Skeletal muscle cell (primary cell): ENCODE results near the gene TFCP2L1.
"Not testable (repeated sequence)": the region's sequence is repeated elsewhere in the genome, so short reads cannot be mapped to it uniquely, and the experiment has no call there.

ENCODE experiments used
- DNase-seq: peaks from one replicate; pipeline ENCODE4 v3.0.0-alpha.2; 2010; ENCODE audit warnings: low read depth
- H3K4me3 ChIP-seq: 2 replicates; pipeline ENCODE4 v1.5.1; 2011; ENCODE audit warnings: low read depth, mild to moderate bottlenecking, control low read depth, low read length, moderate library complexity

TFCP2L1 gene

DNA sequence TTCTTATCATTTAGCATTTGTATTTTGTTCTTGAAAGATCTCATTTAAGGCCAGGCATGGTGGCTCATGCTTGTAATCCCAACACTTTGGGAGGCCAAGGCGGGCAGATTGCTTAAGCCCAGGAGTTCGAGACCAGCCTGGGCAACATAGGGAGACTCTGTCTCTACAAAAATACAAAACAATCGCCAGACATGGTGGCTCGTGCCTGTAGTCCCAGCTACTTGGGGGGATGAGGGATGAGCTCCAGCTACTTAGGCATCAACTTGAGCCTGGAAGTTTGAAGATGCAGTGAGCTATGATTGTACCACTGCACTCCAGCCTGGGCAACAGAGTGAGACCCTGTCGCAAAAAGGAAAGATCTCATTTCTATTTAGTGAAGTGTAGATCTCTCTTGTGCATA is 12.9 kb upstream of the TFCP2L1 start:
- DNase-seq, H3K4me3 ChIP-seq: not testable (repeated sequence)

DNA sequence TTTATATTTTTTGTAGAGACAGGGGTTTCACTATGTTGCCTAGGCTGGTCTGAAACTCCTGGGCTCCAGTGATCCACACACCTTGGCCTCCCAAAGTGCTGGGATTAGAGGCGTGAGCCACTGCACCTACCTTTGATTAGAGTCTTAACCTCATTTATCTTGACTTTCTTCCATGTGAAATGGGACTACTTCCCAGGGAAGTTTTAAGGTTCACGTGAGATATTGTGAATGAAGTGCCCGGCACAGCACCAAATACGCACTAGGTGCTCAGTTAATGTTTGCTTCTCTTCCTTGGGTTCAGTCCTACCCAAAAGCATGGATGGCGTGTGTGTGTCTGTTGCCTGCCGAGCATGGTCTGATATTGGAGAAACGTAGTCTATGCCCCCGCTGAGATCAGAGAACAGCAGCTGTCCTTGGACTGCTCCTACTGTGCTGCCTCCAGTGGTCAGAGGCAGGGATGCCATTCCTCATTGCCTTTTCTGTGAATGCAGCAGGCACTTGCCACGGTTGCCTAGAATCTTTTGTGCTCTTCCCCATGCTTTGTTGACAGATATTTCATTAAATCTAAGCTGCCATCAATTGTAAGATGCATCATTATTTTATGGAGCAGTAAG is 12.3 kb upstream of the TFCP2L1 start:
- no peak for DNase-seq

DNA sequence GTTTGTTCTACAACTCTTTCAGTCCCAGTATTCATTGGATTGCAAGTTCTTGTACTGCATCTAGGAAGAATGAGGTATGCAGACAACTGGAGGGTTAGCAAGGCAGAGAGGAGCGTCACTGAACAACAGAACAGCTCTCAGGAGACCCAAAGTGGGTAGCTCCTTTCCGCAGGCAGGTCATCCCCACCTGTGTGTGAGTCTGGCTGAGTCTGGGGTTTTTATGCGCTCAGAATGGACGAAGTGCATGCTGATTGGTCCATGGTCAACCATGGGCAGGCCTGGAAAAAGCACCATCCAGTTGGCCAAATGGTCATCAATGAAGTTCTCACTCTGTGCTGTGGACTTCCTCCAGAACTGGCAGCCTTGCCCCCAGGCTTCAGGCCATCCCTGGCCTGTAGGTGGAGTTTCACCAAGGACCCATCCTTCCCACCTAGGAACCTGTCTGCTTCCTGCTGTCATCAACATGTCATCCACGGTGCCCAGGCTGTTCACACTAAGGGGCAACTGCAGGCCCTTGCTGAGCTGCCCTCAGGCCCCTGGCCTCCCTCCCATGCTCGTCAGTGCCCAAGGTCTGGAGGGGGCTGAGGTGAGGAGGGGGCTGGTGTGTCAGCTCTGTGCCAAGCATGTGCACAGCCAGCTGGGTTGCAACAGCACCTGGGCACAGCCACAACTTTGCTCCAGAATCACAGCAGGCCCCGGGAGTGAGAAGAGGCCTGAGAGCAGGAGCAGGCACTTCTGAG is 11.1 kb upstream of the TFCP2L1 start:
- H3K4me3 ChIP-seq, result no peak overlapping the region
- no peak for DNase-seq

More for the DNA sequence above, 12.3 kb upstream of the TFCP2L1 start:
- no peak overlapping the region for H3K4me3 ChIP-seq

DNA sequence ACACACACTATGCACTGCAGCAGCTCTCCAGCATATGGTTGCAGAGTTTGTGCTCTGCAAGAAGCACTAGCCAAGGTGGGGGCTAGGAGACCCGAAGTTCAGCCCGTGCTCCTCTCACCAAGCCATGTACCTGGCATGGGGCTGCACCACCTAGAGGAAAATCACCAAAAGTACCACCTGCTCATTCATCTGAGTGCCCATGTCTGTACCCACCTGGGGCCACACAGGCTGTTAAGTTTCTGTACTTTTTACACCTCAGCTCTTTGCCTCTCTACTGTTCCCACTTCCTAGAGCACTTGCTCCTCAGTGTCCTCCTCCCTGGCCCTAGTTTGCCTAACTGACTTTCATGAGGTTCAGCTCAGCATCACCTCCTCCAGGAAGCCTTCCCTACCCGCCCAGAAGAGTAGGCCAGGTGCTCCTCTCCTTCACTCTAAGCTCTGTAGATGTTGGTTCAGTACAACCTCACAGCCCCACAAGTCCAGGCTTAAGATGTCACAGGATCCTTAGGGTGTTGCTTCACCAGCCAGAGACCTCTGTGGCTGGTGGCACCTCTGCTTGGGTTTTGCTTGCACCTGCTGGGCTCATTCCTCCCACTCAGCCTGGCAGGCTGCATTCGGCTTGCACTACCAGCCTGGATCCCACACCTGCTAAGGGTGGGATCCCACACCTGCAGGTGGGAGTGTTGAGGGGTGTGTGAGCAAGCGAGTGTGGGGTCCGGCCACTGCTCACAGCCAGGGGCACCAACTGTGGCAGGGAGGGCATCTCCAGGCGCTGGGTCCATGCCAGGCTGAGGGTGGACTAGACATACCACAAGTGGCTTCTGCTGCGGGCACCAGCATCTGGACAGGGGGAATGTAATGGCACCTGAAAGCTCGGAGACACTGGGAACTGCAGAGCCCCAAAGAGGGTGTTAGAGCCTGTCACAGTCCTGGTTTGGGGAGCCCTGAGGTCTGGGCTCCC is 10.2 kb upstream of the TFCP2L1 start:
- no peak for DNase-seq
- no peak overlapping the region for H3K4me3 ChIP-seq

DNA sequence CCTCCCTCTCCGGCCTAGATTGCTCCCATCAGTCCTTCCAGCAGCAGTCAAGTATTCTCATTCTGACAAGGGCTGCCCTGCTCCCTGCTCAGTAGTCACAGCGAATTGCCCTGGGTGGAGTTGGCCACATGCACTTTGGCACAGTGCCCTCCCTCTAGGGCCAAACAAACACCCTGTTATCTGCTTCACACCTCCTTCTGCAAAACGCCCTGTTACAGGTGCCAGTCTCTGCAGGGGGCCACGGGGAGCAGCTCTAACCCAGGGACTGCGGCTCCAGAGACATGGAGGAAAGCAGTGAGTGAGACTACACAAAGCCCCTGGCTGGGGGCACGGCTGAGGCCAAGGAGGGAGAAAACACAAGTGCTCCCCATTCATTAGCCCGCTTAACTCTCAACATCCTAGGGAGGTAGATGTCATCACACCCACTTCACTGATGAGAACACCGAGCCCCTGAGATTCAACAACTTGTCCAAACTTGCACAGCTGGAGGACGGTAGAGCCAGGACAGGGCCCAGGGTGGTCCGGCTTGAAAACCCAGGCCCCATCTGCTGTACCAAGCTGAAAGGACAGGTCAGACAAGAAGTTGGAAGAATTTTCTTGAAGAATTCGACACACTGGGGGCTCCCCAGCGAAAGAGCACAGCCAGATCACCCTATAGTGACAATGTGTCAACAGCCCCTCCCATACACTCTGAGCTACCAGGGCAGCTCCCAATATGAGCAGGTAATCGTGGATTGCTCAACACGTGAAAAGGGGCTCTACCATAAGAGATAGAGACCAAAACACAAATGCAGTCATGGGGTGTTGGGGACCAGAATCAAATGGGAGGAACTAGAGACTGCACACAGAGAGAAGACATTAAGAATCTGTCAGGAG is 8.7 kb upstream of the TFCP2L1 start:
- no peak overlapping the region for H3K4me3 ChIP-seq
- no peak for DNase-seq

DNA sequence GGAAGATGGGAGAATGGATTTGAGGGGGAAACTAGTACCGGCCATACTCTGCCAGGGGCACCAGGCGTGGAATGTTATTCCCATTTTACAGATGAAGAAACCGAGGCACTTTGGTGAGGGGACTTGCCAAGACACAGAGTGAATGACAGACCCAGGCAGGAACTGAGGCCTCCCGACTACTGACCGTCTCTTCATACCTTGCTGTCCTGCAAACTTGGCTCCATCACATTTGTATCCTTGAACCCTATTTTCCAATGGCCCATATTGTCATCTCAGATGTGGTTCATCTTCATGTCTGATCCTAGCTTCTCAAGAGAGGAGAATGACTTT is 6.2 kb upstream of the TFCP2L1 start:
- no peak overlapping the region for H3K4me3 ChIP-seq
- DNase-seq, result no peak

DNA sequence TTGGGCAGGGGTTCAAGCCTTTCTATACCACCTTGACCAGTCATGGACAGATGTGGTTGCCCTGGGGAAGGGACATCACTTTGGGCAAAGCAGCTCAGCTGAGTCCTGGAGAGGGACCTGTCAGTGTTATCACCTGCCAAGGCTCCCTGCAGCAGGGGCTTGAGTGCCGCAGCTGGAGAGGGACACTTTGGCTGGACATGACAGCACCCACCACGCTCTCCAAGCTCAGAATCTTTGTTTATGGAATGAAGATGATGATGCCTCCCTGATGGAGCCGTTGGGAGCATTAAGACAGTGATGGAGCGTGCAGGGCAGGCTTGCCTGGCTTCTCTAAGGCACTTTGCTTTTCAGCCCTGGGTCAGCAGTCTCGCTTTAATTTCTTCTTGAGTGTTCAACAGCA is 4.3 kb upstream of the TFCP2L1 start:
- no peak for DNase-seq
- H3K4me3 ChIP-seq, result no peak overlapping the region

DNA sequence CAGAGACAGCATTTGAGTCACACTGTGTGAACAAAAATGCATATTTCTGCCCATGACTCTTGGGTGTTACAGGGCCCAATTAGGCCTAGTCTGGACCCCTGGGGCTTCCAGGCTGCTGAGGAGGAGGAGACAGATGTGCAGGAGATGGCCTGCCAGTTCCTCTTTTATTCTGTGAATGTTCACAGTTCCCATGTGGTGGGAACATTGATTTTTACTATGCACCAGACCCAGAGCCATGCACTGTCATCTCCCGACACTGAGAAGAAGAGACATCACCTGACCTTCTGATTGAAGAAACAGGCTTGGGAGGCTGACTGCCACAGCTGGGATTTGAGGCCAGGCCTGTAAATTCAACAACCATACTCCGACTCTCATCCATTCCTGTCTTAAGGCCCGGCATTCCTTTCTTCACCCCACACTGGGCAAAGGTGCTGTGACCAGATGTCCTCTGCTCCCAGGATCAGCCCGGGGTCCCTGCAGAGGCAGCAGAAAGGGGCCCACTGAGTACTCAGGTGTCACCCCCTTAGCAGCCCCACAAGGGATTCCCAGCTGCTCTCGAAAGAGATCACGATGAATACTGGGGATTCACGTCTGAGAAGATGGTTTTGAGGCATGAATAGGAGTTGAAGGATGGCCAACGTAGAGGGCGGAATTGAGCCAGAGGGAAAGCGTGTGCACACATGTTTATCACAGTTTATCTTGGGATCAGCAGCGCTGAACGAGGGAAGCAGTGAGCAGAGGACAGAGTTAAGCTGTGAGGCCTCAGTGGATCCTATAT is 3.6 kb upstream of the TFCP2L1 start:
- H3K4me3 ChIP-seq, result no peak overlapping the region
- no peak for DNase-seq

DNA sequence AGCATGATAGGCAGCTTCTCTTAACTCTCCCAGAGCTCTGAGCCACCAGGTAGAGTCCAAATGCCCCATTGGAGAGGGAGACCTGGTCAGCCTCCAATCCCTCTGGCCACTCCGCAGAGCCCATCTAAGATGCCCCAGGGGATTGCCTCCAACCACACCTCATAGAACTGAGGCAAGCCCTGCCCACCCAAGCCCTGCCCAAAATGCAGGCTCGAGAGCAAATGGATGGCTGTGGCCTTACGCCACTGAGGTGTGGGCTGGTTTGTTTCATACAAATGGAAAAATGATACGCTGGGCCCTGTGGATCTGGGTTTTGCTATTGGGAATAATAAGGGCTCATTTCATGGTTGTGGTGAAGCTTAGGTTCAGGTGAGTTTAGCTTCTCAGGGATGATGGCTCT is 3.0 kb upstream of the TFCP2L1 start:
- no peak overlapping the region for H3K4me3 ChIP-seq
- no peak for DNase-seq

DNA sequence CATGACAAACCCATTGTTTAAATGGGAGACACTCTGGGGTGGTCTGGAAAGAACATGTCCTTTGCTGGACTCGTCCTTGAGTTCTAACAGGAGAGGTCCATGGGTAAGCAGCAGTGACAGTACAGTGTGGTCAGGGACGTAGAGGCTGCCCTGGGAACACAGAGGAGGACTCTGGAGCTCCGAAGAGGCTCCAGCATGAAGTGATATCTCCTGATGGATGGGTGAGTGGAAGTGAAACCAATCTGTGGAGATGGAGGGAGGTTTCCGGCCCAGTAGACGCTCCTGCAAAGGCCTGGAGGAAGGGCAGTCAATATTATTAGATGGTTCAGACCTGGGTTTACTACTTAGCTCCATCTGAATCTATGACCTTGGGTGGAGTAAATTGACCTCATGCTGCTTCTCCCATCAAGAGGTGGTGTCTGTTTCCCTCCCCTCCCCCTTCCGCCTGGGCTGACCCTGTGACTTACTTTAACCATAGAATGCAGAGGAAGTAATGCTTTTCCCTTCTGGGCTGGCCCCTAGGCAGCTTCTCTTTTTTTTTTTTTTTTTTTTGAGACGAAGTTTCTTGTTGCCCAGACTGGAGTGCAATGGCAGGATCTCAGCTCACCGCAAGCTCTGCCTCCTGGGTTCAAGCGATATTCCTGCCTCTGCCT is 2.3 kb upstream of the TFCP2L1 start:
- DNase-seq, result no peak
- H3K4me3 ChIP-seq, result no peak overlapping the region

DNA sequence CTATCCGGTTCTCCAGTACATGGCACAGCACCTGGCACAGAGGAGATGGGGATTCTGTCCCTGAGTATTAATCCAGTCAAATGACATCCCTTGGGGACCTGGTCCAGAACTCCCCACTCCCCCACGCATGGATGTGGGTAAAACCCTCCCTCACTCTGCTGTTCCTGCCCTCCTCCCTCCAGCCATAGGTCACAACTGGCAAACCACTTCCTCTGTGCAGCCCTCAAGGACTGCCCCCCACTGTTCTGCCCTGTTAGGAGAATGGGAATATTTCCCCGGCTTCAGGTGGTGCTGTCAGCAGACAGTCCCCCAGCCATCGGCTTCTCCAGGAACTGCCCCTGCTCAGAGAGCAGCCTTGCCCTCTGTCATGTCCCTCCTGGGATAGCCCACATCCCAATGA is 1.5 kb upstream of the TFCP2L1 start:
- H3K4me3 ChIP-seq, result no peak overlapping the region
- DNase-seq, result no peak

DNA sequence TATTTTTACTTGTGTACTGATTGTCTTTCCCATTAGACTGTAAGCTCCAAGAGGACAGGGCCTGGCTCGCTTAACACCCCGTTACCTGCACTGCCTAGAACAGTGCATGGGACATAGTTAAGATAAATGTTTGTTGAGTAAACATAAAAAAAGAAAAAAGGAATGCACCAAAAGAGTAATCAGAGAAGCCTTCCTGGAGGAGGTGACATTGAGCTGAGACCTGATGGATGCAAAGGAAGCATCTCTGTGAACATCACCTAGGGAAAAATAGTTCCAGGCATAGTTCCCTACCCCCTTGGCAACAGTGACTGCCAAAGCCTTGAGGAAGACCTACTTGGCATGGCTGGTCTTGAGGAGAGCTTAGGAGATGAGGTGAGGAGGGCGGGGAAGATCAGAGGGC is 924 bp upstream of the TFCP2L1 start:
- no peak overlapping the region for H3K4me3 ChIP-seq
- no peak for DNase-seq

DNA sequence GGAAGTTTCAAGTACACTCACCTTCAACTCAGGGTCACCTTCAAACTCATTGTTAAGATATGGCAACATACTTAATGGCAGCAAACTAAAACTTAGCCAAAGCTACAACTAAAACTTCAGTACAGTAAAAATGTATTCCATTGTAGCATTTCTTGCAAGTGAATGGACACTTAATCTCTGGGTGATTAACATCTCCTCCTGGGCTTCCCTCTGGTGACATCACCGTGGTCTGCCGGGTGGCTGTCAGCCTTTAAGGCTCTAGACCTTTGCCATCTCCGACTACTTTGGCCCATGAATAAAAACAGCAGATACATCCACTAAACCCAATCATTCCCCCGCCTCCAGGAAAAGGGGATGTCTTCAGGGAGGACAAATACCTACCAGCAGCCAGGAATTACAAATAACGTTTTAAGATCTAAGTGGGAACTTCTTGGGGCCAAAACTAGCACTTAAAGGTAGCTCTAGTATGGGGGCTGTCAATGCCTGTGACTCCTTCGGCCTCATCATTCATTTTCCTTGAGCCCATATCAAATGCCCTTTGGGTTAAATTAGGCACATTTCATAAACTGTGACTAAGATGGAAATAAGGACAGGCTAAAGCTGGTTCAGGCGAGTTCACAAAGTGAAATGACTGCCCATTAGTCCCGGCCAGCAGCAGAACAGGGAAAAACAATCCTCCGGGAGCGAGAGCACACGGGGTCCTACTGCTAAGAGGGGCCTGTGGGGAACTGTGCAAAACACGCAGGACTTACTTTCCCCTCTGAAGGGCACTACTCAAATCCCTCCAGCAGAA is 1.1 kb downstream of the TFCP2L1 start:
- H3K4me3 ChIP-seq, result peak overlapping the region; percentile 13
- DNase-seq, result no peak

DNA sequence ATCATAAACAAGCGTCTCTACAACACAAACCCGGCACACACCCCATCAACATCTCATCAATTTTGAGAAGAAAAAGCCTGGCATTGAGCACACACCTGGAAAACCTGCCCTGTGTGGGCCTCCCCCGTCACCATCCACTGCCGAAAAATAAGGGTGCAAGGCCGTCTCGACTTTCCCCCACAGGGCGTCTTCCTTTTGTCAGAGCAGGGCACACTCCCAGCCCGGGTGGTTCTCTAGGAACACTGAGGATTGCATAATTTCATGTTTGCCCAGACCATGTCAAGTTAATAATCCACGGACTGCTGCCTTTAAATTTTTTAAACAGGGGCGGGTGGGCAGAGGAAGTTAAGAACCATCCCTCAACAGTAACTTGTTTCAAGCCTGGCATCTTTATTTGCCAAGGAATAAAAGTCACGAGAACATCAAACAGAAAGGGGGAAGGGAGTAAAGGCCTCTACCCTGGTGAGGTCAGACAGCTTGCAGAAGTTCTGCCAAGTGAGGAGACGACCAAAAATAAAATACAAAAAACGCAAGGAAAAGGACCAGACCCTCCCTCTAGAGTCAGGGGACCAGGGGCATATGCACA is 2.1 kb downstream of the TFCP2L1 start:
- no peak overlapping the region for H3K4me3 ChIP-seq
- no peak for DNase-seq

DNA sequence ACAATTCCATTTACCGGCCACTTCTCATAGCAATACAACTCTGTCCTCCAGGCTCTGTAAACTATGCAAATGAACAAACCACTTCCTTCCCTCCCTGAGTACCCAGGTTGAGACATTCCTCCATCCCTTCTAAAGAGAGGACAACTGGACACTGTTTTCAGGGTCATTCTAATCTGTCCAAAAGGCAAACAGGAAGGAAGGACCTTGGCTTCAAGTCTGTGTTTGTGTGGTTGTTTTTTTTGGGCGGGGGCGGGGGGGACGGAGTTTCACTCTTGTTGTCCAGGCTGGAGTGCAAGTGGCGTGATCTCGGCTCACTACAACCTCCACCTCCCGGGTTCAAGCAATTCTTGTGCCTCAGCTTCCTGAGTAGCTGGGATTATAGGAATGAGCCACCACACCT is 3.3 kb downstream of the TFCP2L1 start:
- DNase-seq, result no peak
- no peak overlapping the region for H3K4me3 ChIP-seq

DNA sequence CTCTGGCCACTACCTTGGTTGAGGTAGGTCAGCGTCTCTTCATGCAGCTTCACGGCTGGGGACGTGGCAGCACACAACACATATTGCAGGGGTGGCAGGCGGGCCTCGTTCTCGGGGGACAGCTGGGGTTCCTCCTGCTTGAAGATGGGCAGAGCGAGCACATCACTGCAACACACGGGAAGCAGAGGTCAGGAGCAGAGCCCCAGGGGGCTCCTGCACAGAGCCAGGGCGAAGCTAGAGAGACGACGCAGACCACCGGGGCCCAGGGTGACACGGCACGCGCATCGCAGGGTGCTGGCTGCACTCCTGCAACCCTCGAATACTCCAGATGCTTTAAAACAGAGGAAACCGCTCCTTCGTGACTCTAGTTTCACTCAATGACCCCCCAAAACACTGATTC is 3.9 kb downstream of the TFCP2L1 start:
- H3K4me3 ChIP-seq, result no peak overlapping the region
- no peak for DNase-seq

DNA sequence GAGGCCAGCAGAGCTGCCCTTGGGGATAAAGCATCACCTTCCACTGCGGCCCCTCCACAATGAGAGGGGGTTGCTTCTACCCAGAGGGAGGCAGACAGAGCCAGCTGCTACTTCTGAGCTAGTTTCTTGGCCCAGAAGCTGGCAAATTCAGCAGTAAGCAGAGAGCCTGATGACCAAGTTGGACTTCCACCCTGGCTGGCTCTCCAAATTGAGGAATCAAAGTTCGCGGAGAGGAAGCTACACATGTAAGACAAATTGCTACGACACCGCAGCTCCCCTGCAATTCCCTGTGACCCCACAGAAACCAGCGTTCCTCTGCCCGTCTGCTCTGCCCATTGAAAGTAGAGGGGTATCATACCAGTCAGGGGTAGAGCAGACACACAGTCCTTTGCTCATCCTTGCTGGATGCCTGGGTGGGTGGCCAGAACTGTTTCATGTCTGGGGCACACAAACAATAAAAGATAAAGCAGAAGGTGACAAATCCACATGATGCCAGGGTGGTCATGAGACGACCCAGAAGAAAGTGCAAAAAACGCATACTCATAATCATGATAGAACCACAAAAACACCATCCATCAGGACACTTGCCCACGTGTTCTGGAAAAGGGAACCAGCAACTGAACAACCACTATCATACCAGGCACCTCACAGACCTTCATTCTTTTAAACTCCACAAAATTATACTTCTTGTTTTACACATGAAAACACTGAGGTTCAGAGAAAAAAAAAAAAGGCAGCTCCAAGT is 5.4 kb downstream of the TFCP2L1 start:
- DNase-seq, result no peak
- H3K4me3 ChIP-seq, result no peak overlapping the region
